GM12878 (cell line): ENCODE measurements around the gene KRT37.

ENCODE experiments used
- CREB1 ChIP-seq: IDR thresholded peaks from 2 replicates; pipeline ENCODE4 v1.6.1; 2012; ENCODE audit warnings: low read depth, mild to moderate bottlenecking, inconsistent platforms
- CTCF ChIP-seq, 3 experiments: IDR thresholded peaks in 2 of 3; conservative IDR thresholded peaks in 1 of 3; 2 replicates each; pipeline ENCODE4 v1.5.1; 2011; ENCODE audit warnings: low read depth in 3 of 3, low read length in 3 of 3, mild to moderate bottlenecking in 3 of 3, control low read depth in 2 of 3, moderate library complexity in 2 of 3, inconsistent platforms in 1 of 3, mixed read lengths in 1 of 3; ENCODE audit not compliant: control insufficient read depth in 2 of 3, insufficient read depth in 1 of 3; ENCODE audit errors: extremely low read depth in 1 of 3
- EED ChIP-seq: sonication (generic); IDR thresholded peaks from 2 replicates; pipeline ENCODE4 v1.6.1; 2016; ENCODE audit warnings: antibody characterized with exemption, low read depth
- EP300 ChIP-seq, 2 experiments: fragments of 150-350 bp in 1 of 2; IDR thresholded peaks; 2 replicates each; pipeline ENCODE4 v1.6.1; 2011 to 2012; ENCODE audit warnings: low read depth in 2 of 2, low read length in 2 of 2, borderline replicate concordance in 1 of 2, improper control_type of control experiment in 1 of 2, inconsistent platforms in 1 of 2; ENCODE audit not compliant: control insufficient read depth in 1 of 2
- FOXM1 ChIP-seq: IDR thresholded peaks from 2 replicates; pipeline ENCODE4 v1.6.1; 2012; ENCODE audit warnings: low read depth, mild to moderate bottlenecking, inconsistent platforms, low read length, moderate library complexity
- HDGF ChIP-seq: fragments of 450-650 bp; IDR thresholded peaks from 2 replicates; pipeline ENCODE4 v1.6.1; 2016; ENCODE audit warnings: antibody characterized with exemption
- JUND ChIP-seq: IDR thresholded peaks from 2 replicates; pipeline ENCODE4 v1.6.1; 2012; ENCODE audit warnings: low read depth, mild to moderate bottlenecking, low read length, improper control_type of control experiment, moderate library complexity
- TCF12 ChIP-seq: IDR thresholded peaks from 2 replicates; pipeline ENCODE4 v1.6.1; 2011; ENCODE audit warnings: low read depth, mild to moderate bottlenecking, low read length
- YY1 ChIP-seq: IDR thresholded peaks from 2 replicates; pipeline ENCODE4 v1.6.1; 2011; ENCODE audit warnings: low read depth, mild to moderate bottlenecking, low read length
- ZNF592 ChIP-seq: fragments of 450-650 bp; IDR thresholded peaks from 2 replicates; pipeline ENCODE4 v1.6.1; 2017; ENCODE audit warnings: mild to moderate bottlenecking, moderate library complexity
- ZZZ3 ChIP-seq: IDR thresholded peaks from 2 replicates; pipeline ENCODE4 v1.6.1; 2011; ENCODE audit warnings: low read depth; ENCODE audit not compliant: control insufficient read depth, insufficient read length

- no peak for TF ChIP-seq CTCF (IDR thresholded peaks at IDR 0.05 in 2 of 3, conservative IDR thresholded peaks at IDR 0.05 in 1 of 3; ENCODE audit: control insufficient read depth in 2 of 3, extremely low read depth in 1 of 3, insufficient read depth in 1 of 3, low read depth in 3 of 3, low read length in 3 of 3)
- no peak for TF ChIP-seq JUND
- no peak for TF ChIP-seq HDGF
- TF ChIP-seq ZNF592, result no peak
- no peak for TF ChIP-seq CREB1
- no peak for TF ChIP-seq TCF12
- TF ChIP-seq ZZZ3, result no peak
- TF ChIP-seq FOXM1, result no peak
- TF ChIP-seq YY1, result no peak
- TF ChIP-seq EED, result no peak
- no peak for TF ChIP-seq EP300 (IDR thresholded peaks at IDR 0.05; ENCODE audit: borderline replicate concordance in 1 of 2, control insufficient read depth in 1 of 2, low read depth in 2 of 2, low read length in 2 of 2)
Measured at GRCh38 chr17:41457676-41458075, 33.3 kb upstream of the KRT37 start.
